Activated CD4-positive, CD25-positive, alpha-beta regulatory T cell (primary cell): Measurements from ENCODE around the gene TRMT2A.

ENCODE experiments used
- DNase-seq, 4 experiments: peaks; one replicate each; lab custom pipeline; 2025; lab: John Stamatoyannopoulos, UW

TRMT2A gene

DNA sequence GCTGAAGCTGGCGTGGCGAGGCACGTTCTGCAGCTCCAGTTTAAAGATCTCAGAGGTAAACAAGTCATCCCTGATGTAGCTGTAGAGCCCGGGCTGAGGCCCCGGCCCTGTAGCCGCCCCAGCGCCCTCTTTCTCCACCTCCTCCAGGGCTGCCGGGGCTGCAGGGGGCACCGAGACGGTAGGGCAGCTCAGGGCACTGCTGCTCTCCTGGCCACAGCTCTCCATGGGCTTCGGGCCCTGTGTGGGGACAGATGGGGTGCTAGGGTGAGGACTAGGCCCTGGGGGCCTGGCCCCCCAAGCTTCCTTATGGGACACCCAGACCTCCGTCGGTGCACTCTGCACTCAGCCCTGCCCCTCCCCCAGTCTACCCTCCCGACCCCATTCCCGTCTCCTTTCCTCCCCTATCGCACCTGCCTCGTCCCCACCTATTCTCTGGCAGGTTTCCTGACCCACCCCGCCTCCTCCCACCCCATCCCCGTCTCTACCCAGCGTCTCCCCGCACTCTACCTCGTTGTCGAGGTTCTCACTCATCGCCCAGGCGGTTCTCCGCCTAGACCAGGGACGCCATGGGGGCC is 563 bp downstream of the TRMT2A start:
- no peak for DNase-seq

DNA sequence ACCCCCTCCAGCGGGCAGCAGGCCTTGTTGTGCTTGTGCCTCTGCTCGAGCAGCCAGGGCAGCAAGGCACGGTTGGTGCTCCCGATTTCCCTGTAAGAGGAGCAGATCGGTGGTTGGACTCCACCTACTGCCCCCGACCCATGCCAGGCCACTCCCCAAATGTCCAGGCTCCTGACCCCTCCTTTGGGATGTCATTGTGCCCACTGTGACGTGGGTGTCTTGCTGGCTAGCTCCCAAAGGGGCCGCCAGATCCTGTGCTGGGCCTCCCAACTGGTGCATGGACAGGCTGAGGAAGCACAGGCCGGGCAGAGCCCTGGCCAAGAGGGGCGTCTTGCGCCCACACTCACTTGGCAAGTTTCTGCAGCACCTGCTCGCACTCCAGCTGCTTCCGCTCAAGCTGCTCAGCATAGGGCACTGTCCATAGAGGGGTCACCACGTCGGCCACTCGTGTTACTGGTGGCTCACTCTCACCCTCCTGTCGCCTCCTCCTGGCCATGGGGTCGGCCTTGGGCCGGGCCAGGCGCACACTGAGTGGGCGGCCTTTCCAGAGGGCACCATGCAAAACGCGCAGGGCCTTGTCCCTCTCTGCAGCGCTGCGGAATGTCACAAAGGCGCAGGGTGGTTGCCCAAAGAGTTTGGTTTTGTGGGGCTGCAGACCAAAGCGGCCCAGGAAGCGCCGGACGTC is 1.2 kb downstream of the TRMT2A start, which contains the start of gene RANBP1:
Gene RANBP1, plus strand, starts transcription at position 414 of the 685 bp plus-strand sequence. Its CDS starts 81 bp downstream, at position 495.
- DNase-seq = no peak

DNA sequence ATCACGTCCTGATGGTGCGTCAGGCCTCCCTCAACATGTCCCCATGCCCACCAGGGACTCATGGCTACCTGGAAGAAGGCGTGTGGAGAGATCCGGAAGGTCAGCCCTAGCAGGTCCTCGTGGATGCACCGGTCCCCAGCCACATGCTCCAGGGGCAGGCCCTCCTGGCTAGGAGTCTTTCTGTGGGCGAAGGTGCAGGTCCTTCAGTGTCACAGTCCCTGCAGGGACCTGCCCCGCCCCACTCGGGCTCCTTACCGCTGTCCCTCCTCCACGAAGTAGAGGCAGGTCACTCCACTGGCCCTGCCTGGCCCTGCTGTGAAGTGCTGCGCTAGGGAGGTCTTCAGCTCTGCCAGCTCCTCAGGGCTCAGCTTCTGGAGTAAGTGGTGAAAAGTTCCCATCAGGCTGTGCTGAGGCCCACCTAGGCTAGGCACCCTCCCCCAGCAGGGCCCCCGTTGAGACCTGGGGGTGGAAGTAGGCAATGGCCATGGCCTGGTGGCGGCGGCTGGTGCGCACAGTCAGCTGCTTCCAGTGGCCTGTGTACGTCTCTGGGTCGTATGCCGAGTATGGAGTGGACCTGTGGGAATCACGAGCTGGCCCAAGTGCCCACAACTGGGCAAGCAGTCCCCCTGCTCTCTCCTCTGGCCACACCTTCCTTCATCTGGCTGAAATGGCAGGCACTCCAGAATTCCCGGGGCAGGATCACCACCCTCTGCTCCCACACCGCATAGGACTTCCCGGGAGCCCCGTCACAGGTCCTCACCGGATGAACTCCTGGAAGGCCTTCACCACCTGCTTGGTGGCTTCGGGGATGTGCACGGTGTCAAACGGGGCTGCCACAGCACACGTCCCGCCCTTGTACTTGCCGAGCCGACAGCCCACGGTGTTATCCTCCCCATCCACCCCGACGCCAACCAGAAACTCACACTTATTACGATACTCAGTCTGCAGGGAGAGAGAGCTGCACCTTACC is 2.2 kb downstream of the TRMT2A start:
- no peak for DNase-seq

DNA sequence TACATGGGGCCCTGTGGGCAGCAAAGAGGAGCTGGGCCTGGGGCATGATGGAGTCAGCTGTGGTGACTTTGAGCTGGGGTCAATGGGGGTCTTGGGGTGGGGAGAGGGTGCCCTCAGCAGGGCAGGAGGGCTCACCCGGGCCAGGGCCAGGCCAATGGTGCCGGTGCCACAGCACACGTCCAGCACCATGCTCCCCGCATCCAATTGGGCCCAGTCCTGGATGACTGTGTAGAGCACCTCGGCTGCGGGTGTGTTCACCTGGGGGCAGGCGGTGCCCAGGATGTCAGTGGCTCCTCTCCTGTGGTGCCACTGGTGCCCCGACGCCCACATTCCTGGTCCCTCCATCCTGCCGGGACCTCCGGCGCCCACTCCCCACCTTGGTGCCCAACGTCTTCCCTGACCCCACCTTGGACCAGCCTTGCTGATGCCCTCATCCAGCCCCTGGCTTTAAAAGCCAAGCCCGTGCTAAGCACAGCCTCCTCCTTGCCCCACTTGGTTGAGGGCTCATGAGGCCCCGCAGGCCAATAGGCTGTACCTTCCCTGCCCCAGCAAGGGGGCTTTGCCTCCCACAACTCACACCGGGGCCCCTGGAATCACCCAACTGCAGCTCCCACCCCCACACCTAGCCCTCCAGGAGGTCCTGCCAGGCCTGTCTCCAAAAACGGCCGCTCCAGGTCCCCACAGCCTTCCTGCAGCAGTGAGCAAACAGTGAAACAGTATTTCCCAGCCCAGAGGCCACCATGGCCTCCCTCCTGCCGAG is 3.3 kb downstream of the TRMT2A start:
- no peak for DNase-seq

DNA sequence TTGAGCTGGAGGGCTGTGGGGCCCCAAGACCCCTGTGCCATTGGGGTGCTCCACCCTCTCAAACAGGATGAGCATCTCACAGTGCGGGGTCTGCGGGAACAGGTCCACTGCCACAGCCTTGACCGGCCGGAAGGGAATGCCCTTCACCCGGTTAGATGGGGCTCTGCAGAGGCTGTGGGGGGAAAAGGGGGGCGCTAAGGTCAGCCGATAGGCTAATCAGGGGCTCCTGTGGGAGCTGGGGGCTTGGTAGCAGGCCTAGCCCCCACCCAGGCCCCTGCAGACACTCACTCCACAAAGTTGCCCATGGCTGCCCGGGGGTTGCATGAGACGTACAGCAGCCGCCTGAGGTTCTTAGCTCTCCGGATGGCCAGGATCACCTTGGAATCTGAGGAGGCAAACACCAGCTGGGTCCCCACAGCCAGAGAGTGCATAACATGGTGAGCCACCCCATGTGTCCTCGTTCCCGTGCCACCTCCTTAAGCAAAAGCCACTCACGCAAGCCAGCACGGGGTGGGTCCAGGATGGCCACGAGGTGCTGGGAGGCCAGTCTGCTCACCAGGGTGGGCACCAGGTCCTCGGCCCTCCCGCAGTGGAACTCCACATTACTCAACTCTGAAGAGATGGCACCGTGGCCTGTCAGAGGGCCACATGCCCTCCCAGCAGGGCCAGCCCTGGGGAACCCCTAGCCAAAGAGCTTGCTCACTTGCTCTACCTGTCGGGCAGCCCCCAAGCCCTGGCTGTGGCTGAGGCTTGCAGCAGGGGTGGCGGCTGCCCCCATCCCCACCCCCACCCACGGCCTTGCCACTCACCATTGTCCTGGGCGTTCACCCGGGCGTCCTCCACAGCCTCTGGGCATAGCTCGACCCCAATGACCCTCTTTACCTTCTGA is 4.2 kb downstream of the TRMT2A start:
- DNase-seq = no peak

DNA sequence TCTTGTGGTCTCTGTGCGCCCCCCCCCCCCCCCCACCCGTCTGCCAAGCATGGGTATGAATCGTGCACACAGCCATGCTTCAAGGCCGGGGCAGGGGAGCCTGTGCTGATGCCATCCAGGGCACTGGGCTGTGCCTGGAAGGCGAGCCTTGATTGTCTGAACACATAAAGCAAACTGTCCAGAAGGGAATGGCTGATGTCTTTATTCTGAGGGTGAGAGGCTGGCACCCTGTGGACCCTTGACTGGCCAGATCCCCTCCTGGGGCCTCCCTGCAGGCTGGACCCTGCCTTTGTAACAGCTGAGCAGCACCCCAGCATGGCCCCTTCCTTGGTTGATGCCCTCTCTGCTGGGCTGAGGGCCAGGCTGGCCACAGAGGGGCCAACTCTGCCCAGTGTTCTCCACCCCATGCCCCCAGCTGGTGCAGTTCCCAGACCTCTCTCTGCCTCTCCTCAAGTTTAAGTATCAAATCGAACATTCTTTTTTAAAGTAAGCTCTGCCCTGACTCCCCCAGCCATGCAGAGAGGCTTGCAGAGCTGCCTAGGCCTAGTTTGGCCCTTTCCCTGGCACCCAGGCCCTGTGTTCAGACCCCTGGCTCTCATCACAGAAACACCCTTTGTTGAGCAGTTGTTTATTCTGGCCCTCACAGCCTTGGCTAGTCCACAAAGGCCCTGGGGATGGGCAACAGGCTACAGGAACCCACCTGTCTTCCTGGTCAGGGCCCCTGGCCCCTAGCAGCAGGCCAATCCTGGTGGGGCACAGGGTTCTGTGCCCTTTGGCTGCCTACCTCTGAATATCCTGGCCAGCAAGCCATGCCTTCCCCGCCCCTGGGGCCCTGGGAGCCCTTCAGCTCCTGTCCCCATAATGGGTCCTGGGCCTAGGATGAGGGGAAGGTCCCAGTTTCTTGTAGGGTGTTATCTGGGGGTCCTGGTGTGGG is 5.1 kb downstream of the TRMT2A start:
- DNase-seq = no peak

DNA sequence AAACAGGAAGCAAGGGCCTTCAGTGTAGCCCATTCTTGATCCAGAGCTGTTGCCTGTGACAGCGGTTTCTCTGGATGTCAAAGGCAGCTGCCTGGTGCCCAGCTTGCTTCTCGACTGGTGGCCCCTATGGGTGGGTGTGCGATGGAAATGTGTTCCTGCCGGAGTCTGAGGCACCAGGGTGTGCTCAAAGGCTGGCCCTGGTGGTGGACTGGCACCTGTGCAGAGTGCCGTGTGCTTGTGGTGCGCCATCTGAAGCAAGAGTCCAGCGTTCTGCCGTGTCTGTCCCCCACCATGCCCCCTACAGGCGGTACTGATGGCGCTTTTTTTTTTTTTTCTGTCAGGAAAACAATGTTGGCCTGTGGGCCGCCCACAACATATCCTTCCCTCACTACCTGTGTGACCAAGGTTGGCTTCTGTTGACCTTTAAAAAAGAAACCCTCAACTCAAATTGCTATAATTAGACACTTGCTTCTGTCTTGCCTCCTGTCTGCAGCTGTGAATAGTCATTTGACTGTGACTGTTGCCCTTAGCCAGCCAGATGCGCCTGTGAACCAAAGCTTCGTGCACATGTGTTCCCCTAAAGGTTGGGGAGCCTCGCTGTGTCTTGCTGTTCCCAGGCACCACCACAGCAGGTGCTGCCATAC is 5.9 kb downstream of the TRMT2A start:
- peak in 1 of 4 experiments; percentile 25 for DNase-seq

DNA sequence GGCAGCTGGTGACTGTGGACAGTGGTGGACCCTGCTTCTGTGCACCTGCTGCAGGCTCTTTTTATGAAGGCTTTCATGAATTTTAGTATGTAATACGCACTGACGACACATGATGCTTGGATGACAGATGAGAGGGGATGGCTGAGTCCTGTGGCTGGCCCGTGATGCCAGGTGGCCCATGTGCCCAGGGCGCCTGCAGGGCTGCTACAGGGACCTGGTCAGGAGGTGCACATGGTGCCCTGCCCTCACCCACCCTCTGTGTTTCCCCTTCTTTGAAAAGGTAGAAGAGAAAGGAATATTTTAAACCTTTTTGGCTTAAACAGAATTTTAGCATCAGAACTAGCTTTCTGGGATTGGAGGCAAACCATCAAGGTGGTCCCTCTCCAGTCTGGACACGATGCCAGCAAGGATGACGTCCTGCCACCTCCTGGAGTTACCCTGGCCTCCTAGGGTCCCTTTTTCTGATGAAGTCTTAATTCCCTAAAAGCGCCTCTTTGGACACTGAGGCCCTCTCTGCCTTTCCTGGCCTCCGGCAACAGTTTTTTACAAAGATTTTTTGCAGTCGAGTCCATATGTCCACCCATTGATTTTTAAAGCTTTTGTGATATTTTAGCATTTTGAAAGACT is 6.6 kb downstream of the TRMT2A start:
- DNase-seq = no peak

DNA sequence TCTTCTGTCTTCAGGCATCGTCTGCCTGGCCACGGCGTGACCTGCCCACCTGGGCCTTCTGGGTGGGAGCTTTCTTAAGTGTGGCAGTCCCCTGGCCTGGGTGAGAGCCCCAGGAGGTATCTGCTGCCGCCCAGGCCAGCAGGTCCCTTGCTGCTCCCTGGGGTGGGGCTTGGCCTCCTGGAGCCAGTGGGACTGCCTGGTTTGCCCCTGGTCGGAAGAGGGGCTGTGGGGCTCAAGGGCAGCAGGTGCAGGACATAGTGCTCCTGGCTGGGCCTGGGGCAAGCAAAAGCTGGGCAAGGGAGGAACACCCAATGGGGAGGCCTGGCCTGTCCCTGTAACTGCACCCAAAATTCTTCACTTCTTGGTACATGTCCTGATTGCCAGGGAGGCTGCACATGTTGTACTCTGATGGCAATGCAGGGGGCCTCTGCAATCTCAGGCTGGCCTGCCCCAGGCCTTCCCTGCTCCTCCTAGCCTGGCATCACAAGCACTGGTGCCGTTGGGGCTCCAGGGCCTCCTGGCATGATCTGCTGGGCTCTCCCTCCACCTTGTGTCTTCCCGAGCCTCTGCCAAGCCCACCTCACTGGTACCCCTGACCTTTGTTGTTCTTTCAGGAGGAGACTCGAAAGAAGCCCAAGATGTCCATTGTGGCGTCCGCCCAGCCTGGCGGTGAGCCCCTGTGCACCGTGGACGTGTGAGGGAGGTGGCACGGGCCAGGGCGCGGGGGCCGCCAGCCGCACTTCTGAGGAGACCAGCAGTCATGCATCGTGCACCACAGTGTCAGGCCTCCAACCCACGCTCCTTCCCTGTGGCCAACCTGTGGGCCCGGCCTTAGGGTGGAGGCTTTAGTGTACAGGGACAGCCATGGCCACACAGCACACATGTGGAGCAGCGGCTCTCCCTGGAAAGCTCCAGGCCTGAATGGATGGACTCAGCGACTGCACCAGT is 7.3 kb downstream of the TRMT2A start:
- no peak for DNase-seq

DNA sequence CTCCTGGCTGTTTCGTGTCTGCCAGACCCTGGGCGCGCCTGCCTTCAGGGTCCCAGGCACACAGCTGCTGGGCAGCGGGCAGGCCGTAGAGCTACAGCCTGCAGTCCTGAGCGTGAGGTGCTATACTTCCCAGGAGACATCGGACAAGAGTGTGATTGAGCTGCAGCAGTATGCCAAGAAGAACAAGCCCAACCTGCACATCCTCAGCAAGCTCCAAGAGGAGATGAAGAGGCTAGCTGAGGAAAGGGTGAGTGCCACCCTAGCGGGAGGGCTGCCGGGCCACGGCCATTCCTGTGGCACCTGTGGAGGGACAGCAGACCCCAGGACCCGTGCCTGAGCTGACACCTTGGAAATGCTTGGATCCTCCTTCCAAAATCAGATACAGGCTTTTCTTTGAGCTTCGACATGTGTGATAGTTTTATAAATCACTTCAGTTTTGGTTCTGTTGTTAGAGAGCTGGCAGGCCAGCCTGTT is 8.2 kb downstream of the TRMT2A start:
- DNase-seq = no peak

DNA sequence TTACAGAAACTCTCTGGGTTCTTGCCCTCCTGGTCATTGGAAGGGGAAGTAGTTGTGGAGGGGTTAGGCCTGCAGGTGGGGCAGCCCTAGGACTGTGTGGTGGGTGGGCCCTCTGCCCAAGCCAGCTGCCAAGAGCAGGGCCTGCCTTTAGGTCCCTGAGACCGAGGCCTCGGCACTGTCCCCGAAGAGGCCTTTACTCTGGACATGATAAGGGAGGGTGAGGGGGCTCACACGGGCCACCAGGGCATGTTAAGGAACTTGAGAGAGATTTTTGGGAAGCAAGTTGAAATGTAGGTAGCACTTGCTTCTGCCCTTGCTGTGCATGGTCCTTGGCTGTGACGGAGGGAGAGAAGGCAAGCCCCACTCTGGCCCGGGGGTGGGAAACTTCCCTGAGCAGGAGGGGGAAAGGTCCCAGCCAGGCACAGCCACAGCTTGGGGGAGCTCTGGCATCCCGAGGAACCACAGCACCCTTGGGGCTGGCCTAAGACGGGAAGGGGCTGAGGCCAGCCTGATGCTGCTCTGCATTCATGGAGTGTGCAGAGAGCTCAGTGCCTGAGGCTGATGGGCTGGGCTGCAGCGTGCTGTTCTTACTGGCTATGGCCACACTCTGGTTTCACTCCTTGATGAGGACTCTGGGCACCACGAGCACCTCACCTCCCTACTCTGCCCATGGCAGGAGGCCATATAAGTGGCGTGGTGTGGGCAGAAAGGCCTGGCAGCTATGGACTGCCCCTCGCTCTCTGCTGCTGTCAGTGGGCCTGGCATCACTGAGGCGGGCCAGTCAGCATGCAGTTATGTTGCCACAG is 8.9 kb downstream of the TRMT2A start:
- no peak for DNase-seq

DNA sequence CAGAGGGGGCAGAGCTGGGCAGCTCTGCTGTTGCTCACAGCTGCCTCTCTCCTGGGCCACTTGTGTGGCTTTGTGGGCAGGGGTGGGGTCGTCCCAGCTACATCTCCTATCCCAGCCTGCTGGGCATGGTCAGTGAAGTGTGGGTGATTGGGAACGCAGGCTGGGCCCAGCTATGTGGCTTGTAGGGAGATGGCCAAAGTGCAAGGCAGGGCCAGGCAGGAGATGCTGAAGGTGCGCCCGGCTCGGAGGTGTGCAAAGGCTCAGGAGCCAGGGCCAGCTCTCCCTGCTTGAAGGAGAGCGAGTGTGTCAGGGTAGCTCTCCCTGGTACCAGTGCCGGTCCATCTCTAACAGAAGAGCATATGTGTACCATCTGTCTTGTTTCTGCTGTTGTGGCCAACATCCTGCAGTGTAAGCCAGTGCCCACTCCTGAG is 9.5 kb downstream of the TRMT2A start:
- DNase-seq = no peak

DNA sequence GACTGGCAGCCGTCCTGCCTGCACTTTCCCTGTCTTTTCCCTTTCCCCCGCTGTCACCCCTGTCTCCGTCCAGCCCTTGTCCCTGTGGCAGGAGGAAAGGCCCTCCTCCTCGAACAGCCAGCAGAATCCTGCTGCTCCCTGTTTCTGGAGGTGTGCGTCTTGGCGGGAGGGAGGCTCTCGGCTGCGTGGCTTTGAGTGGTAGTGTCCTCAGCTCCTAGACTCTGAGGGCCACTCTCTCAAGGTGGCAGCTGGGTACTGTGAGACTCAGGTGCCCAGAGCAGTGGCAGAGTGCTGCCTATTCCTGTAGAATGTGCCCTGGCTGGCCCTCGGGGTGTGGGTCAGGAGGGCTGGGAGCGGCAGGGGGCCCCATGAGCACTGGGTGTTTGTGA is 10.2 kb downstream of the TRMT2A start:
- DNase-seq = no peak

DNA sequence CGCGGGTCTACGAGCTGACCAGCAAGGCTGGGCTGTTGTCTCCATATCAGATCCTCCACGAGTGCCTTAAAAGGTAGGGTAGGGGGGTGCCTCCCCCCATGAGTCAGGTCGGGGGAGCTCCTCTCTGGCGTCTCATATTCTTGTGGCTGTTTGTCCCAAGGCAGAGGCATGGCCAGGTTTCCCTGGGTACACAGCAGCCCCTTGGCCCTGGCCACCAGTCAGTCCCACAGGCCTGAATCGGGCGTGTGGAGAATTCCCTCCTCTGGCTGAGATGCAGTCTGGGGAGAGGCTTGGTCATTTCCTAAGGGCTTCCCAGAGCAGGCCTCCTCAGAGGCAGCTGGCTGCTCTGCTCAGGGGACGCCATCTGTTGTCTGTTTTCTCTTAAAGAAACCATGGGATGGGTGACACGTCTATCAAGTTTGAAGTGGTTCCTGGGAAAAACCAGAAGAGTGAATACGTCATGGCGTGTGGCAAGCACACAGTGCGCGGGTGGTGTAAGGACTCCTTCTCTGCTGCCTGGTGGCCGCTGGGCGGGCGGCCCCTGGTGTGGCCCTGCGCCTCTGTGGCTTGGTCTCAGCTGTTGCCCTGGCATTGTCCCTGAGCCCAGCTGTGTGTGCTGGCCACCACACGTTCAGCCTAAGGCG is 10.7 kb downstream of the TRMT2A start:
- DNase-seq = no peak

DNA sequence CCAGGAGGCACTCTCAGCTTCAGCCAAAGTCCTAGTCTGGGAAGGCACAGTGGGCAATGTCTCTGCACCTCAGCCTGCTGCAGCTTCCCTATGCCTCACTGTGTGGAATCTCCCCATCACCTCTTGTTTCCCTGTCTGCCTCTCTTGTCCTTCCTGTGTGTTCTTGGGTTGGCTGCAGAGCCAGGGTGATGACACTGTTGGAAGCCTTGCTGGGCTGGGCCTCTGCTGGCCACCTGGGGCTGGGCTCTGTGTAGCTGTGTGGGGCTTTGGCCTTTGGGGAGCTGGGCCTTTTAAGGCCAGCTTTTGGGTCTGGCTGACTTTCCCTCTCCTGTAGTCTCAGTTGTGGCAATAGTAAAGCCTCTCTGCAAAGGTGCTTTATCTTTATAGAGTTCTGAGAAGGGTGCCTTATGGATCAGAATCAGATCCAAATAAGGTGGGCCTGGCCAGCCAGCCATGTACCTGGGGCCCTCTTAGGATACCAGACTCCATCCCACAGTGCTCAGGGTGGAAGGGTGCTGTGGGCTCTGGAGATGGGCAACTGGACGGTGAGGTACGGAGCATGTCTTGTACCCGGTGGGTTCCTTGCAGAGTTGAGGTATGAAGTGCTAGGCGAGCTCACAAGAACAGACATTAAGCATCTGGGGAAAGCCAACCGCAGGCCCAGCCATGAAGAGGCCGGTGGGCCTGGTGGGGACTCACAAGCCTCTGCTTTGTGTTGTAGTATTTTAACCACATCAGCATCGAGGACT is 11.4 kb downstream of the TRMT2A start:
- no peak for DNase-seq
